CD4-positive, alpha-beta memory T cell (primary cell): ENCODE measurements around the gene DYTN. TPM values are rescaled to one million over a fixed set of nuclear protein-coding genes. Genes with fewer than 3 reads are reported as not detected.

Experiments
- CTCF ChIA-PET: fragments of 350-600 bp; sonication (Branson Sonifier 250); formaldehyde crosslinking; loops from one replicate; lab custom pipeline; 2021; ENCODE audit warnings: inconsistent platforms; ENCODE audit not compliant: partially characterized antibody; lab: Charles Lee
- POLR2A ChIA-PET: fragments of 350-600 bp; sonication (Branson Sonifier 250); formaldehyde crosslinking; loops from one replicate; lab custom pipeline; 2021; ENCODE audit not compliant: partially characterized antibody; lab: Charles Lee
- DNase-seq, 5 donors: peaks; one replicate each; pipeline versions ENCODE4 v3.0.0 to v3.0.0-alpha.2; 2020 to 2022; ENCODE audit warnings: mixed read lengths in 1 of 5
- H3K27ac ChIP-seq: one replicate; pipeline ENCODE4 v1.7.0; 2013; ENCODE audit warnings: low read depth, low read length
- H3K27me3 ChIP-seq: 2 replicates; pipeline ENCODE4 v1.7.0; 2013; ENCODE audit warnings: mild to moderate bottlenecking, low read length, moderate library complexity; ENCODE audit not compliant: insufficient read depth
- H3K36me3 ChIP-seq: 2 replicates; pipeline ENCODE4 v1.7.0; 2013; ENCODE audit warnings: mild to moderate bottlenecking, low read length, moderate library complexity; ENCODE audit not compliant: insufficient read depth
- H3K4me1 ChIP-seq: 2 replicates; pipeline ENCODE4 v1.7.0; 2013; ENCODE audit warnings: mild to moderate bottlenecking, low read length, moderate library complexity; ENCODE audit not compliant: insufficient read depth
- H3K4me3 ChIP-seq, 2 donors: one replicate each; pipeline ENCODE4 v1.7.0; 2013; ENCODE audit warnings: low read length in 2 of 2, mild to moderate bottlenecking in 1 of 2
- H3K9me3 ChIP-seq, 2 donors: one replicate each; pipeline ENCODE4 v1.7.0; 2013; ENCODE audit warnings: low read length in 2 of 2, control low read depth in 1 of 2; ENCODE audit not compliant: control insufficient read depth in 1 of 2
- H3K27ac Mint-ChIP-seq, 7 donors: one replicate each; pipeline ENCODE4 v1.8.0; 2020 to 2021; ENCODE audit warnings: mixed read lengths in 7 of 7, mild to moderate bottlenecking in 6 of 7, inconsistent platforms in 3 of 7, moderate library complexity in 3 of 7
- H3K27me3 Mint-ChIP-seq, 2 donors: one replicate each; pipeline ENCODE4 v1.8.0; 2020 to 2021; ENCODE audit warnings: mixed read lengths in 2 of 2
- H3K36me3 Mint-ChIP-seq, 2 donors: one replicate each; pipeline ENCODE4 v1.8.0; 2020 to 2021; ENCODE audit warnings: mixed read lengths in 2 of 2, inconsistent platforms in 1 of 2, mild to moderate bottlenecking in 1 of 2
- H3K4me1 Mint-ChIP-seq, 4 donors: one replicate each; pipeline ENCODE4 v1.8.0; 2020 to 2021; ENCODE audit warnings: mixed read lengths in 4 of 4, mild to moderate bottlenecking in 1 of 4
- H3K4me3 Mint-ChIP-seq, 8 donors: one replicate each; pipeline ENCODE4 v1.8.0; 2020 to 2021; ENCODE audit warnings: mixed read lengths in 8 of 8, mild to moderate bottlenecking in 7 of 8, moderate library complexity in 6 of 8, inconsistent platforms in 3 of 8
- H3K9me3 Mint-ChIP-seq, 8 donors: one replicate each; pipeline ENCODE4 v1.8.0; 2020 to 2021; ENCODE audit warnings: mixed read lengths in 8 of 8, mild to moderate bottlenecking in 5 of 8, inconsistent platforms in 3 of 8, moderate library complexity in 1 of 8
- intact Hi-C: fragments of 100-400 bp; cut with micrococcal nuclease; formaldehyde crosslinking; loops from one replicate; pipeline ENCODE4 v1.15.1; 2023
- polyA plus RNA-seq, 2 donors: library from polyadenylated mRNA; unstranded; fragments of 300-500 nt; fragmentation: Illumina TruSeq; gene quantifications; one replicate each; pipeline ENCODE4 v1.2.3, GENCODE V29; 2021
- total RNA-seq, 2 experiments: library from RNA; stranded (reverse); gene quantifications; one replicate each; pipeline ENCODE4 v1.2.3, GENCODE V29; 2021

DYTN gene
- total and polyA plus RNA-seq, 4 experiments from 2014 or later: not detected

DNA sequence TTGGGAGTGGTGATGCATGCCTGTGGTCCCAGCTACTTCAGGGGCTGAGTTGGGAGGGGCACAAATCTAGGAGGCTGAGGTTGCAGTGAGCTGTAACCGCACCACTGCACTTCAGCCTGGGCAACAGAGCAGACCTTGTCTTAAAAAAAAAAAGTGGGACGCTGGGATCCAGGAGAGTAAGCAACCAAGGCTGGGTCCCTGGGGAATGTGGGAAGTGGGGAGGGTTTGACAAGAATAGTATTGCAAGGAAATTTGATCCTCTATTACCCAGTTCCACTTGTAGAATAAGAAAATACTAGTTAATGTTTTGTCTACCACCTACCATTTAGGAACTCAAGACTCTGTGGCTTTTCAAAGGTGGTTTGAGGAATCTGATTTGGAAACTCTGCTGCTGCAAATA is 21.1 kb upstream of the DYTN start:
- H3K9me3 ChIP-seq: no peaks in the 10 kb centered on the region
- intact Hi-C loops: no loop called here
- no peaks in the 10 kb centered on the region for H3K27me3 ChIP-seq
- CTCF ChIA-PET: no interaction called here
- Mint-ChIP-seq H3K27me3 (peaks cover 11 to 15% of the 10 kb centered on the region in 2 donors), H3K27ac (no peak overlapping the region), H3K9me3 (no peaks in the 10 kb centered on the region), H3K4me3 (no peak overlapping the region), H3K36me3 (no peaks in the 10 kb centered on the region), H3K4me1 (no peaks in the 10 kb centered on the region)
- no peak overlapping the region for H3K4me3 ChIP-seq
- POLR2A ChIA-PET: no interaction called here
- no peak for DNase-seq
- H3K4me1 ChIP-seq: no peaks in the 10 kb centered on the region
- no peak overlapping the region for H3K27ac ChIP-seq
- H3K36me3 ChIP-seq: no peaks in the 10 kb centered on the region

DNA sequence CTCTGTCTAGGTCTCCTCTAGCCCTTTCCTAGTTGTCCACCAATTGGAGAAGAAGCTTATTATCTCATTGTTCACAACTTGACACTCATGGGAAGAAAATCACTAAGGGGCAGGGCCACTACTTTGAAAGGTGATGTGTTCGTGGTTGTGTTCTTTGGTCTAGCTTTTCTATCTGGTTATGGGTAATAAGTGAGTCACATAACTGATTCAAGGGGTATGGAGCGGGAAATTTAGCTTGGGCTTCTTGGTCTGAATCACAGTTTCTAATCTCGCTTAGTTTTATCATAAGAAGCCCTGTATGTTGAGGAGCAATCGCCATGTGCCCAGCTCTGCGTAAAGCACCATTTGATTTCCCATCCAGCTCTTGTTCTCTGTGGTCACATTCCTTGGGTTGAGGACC is 18.7 kb upstream of the DYTN start:
- Mint-ChIP-seq H3K27me3 (peaks cover 6% of the 10 kb centered on the region in 2 donors), H3K27ac (no peak overlapping the region), H3K36me3 (no peaks in the 10 kb centered on the region), H3K4me1 (no peaks in the 10 kb centered on the region), H3K4me3 (no peak overlapping the region), H3K9me3 (peaks cover 0 to 3% (median 0%) of the 10 kb centered on the region in 8 donors)
- intact Hi-C loops: no loop called here
- ChIA-PET CTCF (no interaction called here), POLR2A (no interaction called here)
- H3K27ac ChIP-seq: no peak overlapping the region
- no peak overlapping the region for H3K4me3 ChIP-seq
- no peaks in the 10 kb centered on the region for H3K9me3 ChIP-seq
- H3K4me1 ChIP-seq: no peaks in the 10 kb centered on the region
- no peaks in the 10 kb centered on the region for H3K36me3 ChIP-seq
- DNase-seq: no peak
- no peaks in the 10 kb centered on the region for H3K27me3 ChIP-seq

DNA sequence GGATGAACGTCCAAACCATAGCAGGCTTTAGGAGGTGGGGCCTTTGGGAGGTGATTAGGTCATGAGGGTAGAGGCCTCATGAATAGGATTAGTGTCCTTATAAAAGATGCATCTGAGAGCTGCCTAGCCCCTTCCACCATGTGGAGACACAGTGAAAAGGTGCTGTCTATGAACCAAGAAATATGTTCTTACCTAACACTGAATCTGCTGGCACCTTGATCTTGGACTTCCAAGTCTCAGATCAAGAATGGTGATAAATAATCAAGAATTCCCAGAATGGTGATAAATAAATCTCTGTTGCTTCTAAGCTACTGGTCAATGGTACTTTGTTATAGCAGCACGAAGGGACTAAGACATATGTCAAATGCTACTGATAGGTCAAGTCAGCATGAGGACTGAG is 15.1 kb upstream of the DYTN start:
- ChIA-PET POLR2A (no interaction called here), CTCF (interaction anchor here (1.6 kb wide), 1 partner anchor 49 kb away, joined by 3 read pairs; no protein-coding TSS in a partner anchor)
- DNase-seq: no peak
- Histone ChIP-seq H3K27me3 (no peaks in the 10 kb centered on the region), H3K27ac (no peak overlapping the region), H3K36me3 (no peaks in the 10 kb centered on the region), H3K4me1 (no peaks in the 10 kb centered on the region), H3K4me3 (no peak overlapping the region), H3K9me3 (no peaks in the 10 kb centered on the region)
- Mint-ChIP-seq H3K36me3 (no peaks in the 10 kb centered on the region), H3K4me1 (no peaks in the 10 kb centered on the region), H3K9me3 (peaks cover 0 to 3% (median 0%) of the 10 kb centered on the region in 8 donors), H3K27ac (no peak overlapping the region), H3K4me3 (no peak overlapping the region), H3K27me3 (peaks cover 6 to 10% of the 10 kb centered on the region in 2 donors)
- intact Hi-C loops: no loop called here

DNA sequence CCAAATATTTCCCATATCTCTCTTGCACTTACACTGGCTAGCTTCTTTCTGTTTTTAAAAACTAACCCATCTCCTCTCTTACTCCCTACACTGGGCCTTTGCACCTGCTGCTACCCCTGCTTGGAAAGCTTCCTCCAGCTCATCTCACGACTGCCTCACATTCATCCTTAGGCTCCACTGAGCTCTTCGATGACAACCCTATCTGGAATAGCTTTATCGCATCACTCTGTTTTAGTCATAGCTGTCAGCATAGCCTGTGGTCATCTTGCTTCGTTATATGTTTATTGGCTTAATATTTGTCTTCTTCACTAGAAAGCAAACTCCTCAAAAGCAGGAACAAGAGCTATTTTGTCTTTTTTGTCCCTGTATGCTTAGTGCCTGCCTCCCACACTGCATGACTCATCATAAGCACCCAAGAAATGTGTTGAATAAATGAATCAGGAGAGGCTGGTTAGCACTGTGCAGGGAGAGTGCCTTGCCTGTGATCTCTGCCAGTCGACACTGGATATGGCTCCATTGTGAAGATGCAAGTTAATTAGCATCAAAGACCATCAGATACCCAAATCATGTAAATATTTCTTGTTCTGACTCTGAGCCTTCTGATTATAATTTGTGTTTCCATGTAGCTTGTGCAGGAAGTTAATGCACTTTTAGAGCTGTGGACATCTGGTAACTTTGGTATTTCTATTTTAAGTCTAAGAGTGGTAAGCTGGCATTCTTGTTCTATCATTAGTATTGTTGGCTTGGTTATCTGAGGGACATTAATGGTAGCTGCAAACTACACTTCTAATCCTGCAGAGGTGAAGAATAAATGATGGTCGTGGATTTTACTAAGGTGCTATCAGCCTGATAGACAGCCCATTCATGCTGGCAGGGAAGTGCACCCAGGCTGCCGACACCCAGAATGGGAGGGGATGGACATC is 10.3 kb upstream of the DYTN start:
- Mint-ChIP-seq H3K4me1 (no peaks in the 10 kb centered on the region), H3K4me3 (no peak overlapping the region), H3K36me3 (no peaks in the 10 kb centered on the region), H3K9me3 (peaks cover 0 to 3% (median 0%) of the 10 kb centered on the region in 8 donors), H3K27ac (no peak overlapping the region), H3K27me3 (peaks cover 27 to 28% of the 10 kb centered on the region in 2 donors)
- Histone ChIP-seq H3K36me3 (no peaks in the 10 kb centered on the region), H3K27me3 (no peaks in the 10 kb centered on the region), H3K4me3 (no peak overlapping the region), H3K4me1 (no peaks in the 10 kb centered on the region), H3K27ac (no peak overlapping the region), H3K9me3 (no peaks in the 10 kb centered on the region)
- intact Hi-C loops: no loop called here
- ChIA-PET POLR2A (no interaction called here), CTCF (no interaction called here)
- DNase-seq: no peak

DNA sequence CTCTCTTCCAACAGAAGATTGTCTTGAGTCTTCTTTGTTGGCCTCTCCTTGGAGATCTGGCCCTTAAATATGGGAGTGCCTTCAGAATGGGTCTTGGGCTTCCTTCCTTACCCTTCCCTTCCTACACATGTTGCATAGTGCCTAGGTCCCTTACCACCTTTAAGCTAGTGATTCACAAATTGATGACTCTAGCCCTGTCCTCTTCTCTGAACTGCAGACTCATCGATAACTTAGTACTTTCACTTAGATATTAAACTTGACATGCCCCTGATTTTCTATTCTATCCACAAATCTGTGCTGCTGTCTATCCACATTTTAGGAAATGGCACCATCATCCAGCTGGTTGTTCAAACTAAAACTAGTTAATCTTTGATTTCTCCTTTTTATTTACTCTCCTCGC is 9.1 kb upstream of the DYTN start:
- H3K9me3 Mint-ChIP-seq: peaks cover 0 to 2% (median 0%) of the 10 kb centered on the region in 8 donors
- Histone ChIP-seq H3K27ac (no peak overlapping the region), H3K4me1 (no peaks in the 10 kb centered on the region), H3K36me3 (no peaks in the 10 kb centered on the region), H3K27me3 (no peaks in the 10 kb centered on the region), H3K9me3 (no peaks in the 10 kb centered on the region), H3K4me3 (no peak overlapping the region)
- no peak overlapping the region for H3K4me3 Mint-ChIP-seq
- H3K27ac Mint-ChIP-seq: no peak overlapping the region
- intact Hi-C loops: no loop called here
- H3K27me3 Mint-ChIP-seq: peaks cover 26 to 30% of the 10 kb centered on the region in 2 donors
- H3K36me3 Mint-ChIP-seq: no peaks in the 10 kb centered on the region
- no peaks in the 10 kb centered on the region for H3K4me1 Mint-ChIP-seq
- ChIA-PET POLR2A (no interaction called here), CTCF (no interaction called here)
- DNase-seq: no peak

DNA sequence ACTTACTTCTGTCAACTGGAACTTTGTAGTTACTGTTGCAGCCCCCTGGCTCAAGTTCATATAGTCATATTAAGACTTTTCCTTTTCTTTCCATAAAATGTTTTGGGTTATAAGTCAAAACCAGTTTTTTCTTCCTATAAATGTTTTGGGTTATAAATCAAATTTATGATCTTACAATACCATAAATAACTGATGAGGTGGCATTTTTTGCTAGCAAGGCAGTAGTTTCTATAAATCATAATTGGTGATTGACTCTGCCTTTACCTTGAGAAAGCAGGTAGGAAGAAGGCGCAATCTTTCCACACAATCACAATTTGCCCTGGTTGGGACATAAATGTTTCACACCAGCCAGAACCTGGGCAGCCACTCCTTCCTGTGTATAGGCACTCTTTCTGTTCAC is 5.1 kb upstream of the DYTN start:
- Mint-ChIP-seq H3K36me3 (no peaks in the 10 kb centered on the region), H3K27ac (no peak overlapping the region), H3K4me1 (no peaks in the 10 kb centered on the region), H3K9me3 (peaks cover 0 to 5% (median 3%) of the 10 kb centered on the region in 8 donors), H3K27me3 (peaks cover 23 to 34% of the 10 kb centered on the region in 2 donors), H3K4me3 (no peak overlapping the region)
- Histone ChIP-seq H3K27me3 (no peaks in the 10 kb centered on the region), H3K36me3 (no peaks in the 10 kb centered on the region), H3K9me3 (no peaks in the 10 kb centered on the region), H3K27ac (no peak overlapping the region), H3K4me3 (no peak overlapping the region), H3K4me1 (no peaks in the 10 kb centered on the region)
- intact Hi-C loops: no loop called here
- ChIA-PET POLR2A (no interaction called here), CTCF (no interaction called here)
- DNase-seq: no peak

DNA sequence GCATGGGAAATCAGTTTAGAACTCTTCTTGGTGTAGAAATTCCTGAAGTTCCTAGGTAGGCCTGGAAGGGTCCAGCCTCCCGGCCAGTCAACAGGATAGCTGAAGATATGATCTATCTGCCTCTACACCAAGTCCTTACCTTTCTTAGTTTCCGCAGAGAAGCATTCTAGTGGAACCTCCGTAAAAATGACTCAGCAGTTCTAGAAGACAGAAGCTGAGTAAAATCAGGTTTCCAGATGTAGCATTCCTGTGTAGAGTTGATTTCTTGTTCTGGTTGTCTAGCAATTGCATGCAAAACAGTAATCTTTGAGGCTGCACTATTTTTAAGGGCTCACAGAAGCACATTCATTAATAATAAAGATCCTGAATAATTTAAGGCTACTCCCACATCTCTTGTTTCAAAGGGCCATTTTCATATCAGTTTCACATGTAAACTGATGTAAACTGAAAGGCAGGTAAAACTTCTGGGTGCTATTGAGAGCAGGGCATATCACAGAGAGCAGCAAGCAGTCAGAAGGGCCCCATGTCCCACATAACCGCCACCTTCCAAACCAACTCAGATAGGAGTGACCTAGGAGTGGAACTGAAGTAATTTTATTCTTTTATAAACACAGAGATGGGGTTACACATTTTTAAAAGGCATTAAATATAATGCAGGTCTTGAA is 3.2 kb upstream of the DYTN start:
- no peaks in the 10 kb centered on the region for H3K36me3 Mint-ChIP-seq
- Histone ChIP-seq H3K27ac (no peak overlapping the region), H3K9me3 (no peaks in the 10 kb centered on the region), H3K4me3 (no peak overlapping the region), H3K27me3 (no peaks in the 10 kb centered on the region), H3K36me3 (no peaks in the 10 kb centered on the region), H3K4me1 (no peaks in the 10 kb centered on the region)
- peaks cover 18 to 23% of the 10 kb centered on the region in 2 donors for H3K27me3 Mint-ChIP-seq
- CTCF ChIA-PET: interaction anchor here (1.6 kb wide), 1 partner anchor 62 kb away, joined by 3 read pairs; no protein-coding TSS in a partner anchor
- POLR2A ChIA-PET: no interaction called here
- H3K4me3 Mint-ChIP-seq: peak overlapping the region in 1 of 8 donors; percentile 0
- no peaks in the 10 kb centered on the region for H3K4me1 Mint-ChIP-seq
- H3K9me3 Mint-ChIP-seq: peaks cover 0 to 5% (median 3%) of the 10 kb centered on the region in 8 donors
- no peak for DNase-seq
- intact Hi-C loops: no loop called here
- no peak overlapping the region for H3K27ac Mint-ChIP-seq
